Measurements from ENCODE around the gene TMEFF2.

TMEFF2 gene

DNA sequence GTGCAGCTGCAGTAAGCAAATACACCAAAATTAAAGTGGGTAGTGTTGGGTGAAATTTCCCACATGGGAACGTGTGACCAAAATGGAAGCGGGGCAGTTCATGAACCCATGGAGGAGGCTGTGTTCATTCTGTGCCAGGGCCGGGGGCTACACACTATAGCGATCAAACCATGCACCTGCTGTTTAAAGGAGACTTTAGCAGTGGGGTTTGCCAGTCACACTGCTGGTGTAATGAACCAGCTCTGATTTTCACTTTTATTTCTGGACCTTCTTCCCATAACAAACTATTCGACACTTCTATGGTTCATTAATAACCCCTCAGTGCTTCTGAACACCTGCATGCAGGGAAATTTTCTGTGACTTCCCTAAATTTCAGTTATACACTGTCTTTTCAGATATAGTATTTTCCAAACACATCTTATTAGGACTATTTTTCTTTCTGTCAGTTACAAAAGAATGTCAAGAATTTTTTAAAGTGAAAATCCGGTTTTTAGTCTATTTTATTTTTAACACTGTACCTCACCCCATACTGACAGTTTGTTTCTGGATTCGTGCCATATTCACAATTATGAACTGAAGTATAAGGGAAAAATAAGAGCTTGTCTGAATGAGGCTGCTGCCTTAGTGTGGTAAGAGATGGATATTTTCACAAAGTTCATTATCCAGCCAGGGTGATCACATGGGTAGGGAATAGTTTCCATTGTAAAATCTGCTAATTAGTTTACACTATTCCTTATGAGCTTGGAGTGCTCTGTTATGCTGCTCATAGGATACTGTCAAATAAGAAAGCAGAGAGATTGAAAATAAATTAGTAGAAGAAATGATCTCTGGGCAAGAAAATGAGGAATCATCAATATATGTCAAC is 236.5 kb downstream of the TMEFF2 start:
- DNase-seq = no peak

GRCh38 chr2:191954451-191954850 is 240.3 kb downstream of the TMEFF2 start:
- no peak for DNase-seq

GRCh38 chr2:191952515-191953270 is 242.0 kb downstream of the TMEFF2 start:
- no peak for DNase-seq

GRCh38 chr2:191951832-191952231 is 242.9 kb downstream of the TMEFF2 start:
- no peak for DNase-seq

DNA sequence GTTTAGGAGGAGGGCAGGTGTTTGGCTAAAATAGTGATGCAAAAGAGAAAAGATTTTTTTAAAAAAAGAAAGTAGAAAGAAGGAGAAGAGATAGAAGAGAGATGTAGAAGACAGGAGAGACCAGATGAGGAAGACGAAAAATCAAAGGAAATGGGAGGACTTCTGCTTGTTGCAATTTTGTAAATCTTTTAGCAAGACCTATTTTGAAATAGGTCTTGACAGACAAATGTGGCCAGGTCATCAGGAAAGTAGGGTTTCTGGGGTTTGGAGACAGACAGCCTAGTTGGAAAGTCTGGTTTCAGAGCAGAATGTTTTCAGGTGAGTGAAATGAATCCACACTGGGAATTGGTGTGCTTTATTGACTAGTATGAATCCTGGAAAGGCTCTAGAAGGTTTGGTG is 243.4 kb downstream of the TMEFF2 start:
- no peak for DNase-seq

- DNase-seq = no peak
These were observed 244.4 kb downstream of the TMEFF2 start for GRCh38 chr2:191950132-191950874.

DNA sequence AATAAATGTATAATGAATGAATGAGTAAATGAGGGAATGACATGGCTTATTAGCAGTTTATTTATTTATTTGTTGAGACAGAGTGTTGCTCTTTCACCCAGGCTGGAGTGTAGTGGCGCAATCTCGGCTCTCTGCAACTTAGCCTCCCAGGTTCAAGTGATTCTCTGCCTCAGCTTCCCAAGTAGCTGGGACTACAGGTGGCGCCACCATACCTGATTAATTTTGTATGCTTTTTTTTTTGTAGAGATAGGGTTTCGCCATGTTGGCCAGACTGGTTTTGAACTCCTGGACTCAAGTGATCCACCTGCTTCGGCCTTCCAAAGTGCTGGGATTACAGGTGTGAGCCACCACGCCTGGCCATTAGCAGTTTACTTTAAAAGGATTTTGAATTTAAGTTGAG is 247.5 kb downstream of the TMEFF2 start:
- no peak for DNase-seq

DNA sequence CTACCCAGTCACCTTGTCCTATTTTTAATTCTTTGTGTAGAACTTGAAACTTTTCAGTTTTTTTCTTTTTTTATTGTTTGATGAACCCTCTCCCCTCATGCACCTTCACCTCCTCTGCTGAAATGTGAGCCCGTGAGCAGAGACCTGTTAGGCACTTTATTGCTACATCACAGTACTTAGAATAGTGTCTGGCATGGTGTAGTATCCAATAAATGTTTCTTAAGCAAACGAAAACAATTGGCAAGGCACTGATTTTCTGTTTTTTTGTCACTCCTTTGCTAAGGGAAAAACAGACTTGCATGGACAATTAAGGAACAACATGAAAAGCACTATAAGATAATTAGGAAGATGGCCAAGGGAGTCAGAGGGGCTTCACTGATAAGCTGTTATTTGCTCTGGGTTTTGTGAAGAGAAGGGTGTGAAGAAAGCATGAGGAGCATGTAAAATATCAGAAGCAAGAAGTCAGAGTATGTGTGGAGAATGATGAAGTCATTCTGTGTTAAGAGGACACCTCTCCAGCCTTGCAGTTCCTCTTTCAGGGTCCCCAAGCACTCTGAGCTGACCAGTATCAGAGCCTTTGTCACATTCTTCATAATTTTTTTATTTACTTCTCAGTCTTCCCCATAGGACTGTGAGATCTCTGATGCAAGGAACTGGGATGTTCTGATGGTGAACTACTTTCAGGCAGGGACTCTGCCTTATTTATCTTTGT is 248.1 kb downstream of the TMEFF2 start:
- DNase-seq = no peak

GRCh38 chr2:191945623-191946022 is 249.1 kb downstream of the TMEFF2 start:
- DNase-seq = no peak

- no peak for DNase-seq
These were observed 252.0 kb downstream of the TMEFF2 start for GRCh38 chr2:191942739-191943103.

- no peak for DNase-seq
These were observed 252.5 kb downstream of the TMEFF2 start for GRCh38 chr2:191942090-191942738.

GRCh38 chr2:191941376-191941929 is 253.3 kb downstream of the TMEFF2 start:
- no peak for DNase-seq

GRCh38 chr2:191938779-191939178 is 256.0 kb downstream of the TMEFF2 start:
- DNase-seq = no peak

DNA sequence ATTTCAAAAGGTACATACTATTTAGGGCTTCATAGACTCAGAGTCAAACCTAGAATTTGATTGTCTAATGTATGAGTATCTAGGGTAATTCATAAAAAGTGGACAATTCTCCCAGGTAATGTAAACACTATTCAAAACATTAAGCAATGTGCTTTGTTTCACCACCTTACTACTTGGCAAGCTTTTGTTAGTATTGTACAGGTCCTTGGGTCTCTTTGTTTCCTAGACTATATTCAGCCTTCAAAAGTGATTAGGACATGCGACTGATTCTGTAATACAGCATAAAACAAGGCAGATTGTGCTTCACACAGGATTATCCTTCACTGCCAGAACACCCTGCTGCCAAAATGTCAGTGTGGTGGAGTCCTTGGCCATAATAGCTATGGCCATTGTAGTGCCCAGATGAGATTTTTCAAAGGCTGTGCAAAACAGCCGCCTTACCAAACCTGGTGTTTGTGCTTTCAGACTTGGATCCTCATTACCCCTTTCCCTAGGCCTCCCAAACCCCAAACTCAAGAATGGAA is 257.8 kb downstream of the TMEFF2 start:
- DNase-seq = no peak

DNA sequence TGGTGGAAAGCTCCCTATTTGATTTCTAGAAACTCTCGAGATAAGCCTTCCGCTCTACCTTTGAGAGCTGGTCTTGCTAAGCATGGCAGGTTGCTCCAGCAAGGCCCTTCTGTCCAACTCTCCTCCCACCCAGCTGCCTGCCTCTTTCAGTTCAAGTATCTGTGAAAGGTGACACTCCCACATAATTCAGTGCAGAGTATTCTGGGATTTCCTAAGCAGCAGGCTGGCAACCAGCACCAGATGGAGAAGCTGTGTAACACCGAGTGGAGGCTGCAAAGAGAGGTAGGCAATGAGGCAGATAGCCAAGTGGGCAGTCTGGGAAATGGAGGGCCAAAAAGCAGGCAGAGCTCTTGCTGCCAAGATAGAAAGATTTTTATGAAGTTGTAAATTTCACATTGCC is 259.5 kb downstream of the TMEFF2 start:
- DNase-seq = no peak

- peak in 1 of 2 donors; percentile 2 for DNase-seq
These were observed 261.2 kb downstream of the TMEFF2 start for GRCh38 chr2:191933307-191934105.

DNA sequence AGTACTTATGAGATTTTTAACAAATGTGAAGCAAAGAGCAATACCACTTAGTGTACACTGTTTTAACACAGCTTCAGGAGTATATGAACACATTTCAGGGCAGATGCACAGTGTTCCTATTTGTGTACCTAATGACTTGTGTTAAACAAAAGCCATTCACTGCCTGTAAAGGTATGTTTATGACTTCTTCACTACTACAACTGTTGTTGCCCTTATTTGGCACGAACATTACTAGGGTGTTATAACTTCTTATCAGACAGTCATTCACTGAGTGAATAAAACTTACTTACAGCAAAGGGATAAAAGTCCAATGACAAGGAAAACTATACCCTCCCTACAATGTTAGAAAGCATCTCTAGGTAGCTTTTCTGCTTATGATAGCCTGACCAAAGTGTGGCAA is 262.4 kb downstream of the TMEFF2 start:
- no peak for DNase-seq

DNA sequence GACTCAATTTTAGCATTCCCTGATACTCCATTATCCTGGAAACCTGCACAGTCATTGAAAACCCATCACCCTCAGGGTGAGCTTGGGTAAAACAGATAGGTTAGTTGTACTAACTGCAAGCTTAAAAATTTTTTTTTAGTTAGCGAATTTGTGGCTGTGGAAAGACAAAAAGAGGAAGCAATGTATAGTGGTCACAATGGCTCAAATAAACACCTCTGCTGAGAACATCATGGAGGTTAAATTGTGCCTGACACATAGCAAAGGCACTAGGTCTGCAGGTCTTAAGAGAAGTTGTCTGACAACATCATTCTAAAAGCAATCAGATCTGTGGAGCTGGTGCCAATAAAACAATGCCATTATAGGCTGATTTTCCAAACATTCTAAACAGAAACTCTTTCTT is 263.4 kb downstream of the TMEFF2 start:
- no peak for DNase-seq

DNA sequence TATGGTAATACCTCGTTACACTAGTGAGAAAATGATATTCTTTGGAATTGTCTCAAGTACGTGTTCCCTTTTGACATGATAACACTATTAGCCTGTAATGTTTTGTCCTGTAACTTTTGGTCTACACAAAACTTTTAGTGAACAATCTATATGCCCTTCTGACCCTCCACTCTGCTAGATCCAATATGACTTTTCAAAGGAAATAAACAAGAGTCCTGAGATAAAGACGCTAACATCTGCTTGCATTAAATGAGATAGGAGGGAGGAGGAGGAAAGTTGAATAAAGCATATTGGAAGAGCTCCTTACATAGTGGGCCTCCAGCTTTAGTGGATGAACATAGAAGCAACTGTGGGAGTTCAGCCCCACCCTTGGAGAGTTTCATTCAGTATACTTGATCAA is 264.5 kb downstream of the TMEFF2 start:
- no peak for DNase-seq

DNA sequence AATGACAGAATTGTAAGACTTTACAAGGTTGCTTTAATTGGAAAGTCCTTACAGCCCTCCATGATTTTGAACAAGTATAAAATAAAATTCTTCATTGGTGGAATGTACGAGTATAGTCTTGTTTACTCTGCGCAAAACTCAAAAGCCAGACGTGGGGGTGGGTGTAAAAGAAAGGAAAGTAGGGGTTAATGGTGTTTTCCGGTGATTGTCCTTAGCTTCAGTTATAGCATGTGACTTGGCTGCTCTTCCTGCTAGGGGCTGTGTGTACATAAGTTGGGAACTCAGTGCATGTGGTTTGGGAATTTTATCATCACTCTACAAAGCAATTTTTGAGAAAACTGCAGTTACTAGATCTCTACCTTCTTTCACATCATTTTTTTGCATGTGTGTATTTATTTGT is 265.4 kb downstream of the TMEFF2 start:
- DNase-seq = no peak

- no peak for DNase-seq
These were observed 266.7 kb downstream of the TMEFF2 start for GRCh38 chr2:191927991-191928390.
